Right cardiac atrium (tissue), 5 donors: ENCODE results near the gene CTBP2. TPM values are rescaled to one million over a fixed set of nuclear protein-coding genes. Genes with fewer than 3 reads are reported as not detected.
"Not testable (repeated sequence)": the region's sequence is repeated elsewhere in the genome, so short reads cannot be mapped to it uniquely, and the experiment has no call there.

Source experiments
- ATAC-seq, 2 donors: fragments of 200-7000 bp; cut with Tn5 transposase; one replicate each; pipeline versions ENCODE4 v1.8.0 to v1.9.1; 2020; ENCODE audit warnings: moderate library complexity in 2 of 2, mild to moderate bottlenecking in 1 of 2
- DNase-seq, 3 donors: peaks; one replicate each; pipeline ENCODE4 v3.0.0-alpha.2; 2020
- H3K27ac ChIP-seq: one replicate; pipeline ENCODE4 v1.5.1; 2013; ENCODE audit warnings: mild to moderate bottlenecking, low read length, control low read depth, moderate library complexity
- H3K27me3 ChIP-seq: one replicate; pipeline ENCODE4 v1.6.1; 2013; ENCODE audit not compliant: control insufficient read depth, insufficient read depth
- H3K4me1 ChIP-seq: one replicate; pipeline ENCODE4 v1.6.1; 2013; ENCODE audit warnings: low read length; ENCODE audit not compliant: control insufficient read depth, insufficient read depth
- H3K4me3 ChIP-seq: one replicate; pipeline ENCODE4 v1.5.1; 2013; ENCODE audit warnings: low read length, control low read depth
- H3K9me3 ChIP-seq: one replicate; pipeline ENCODE4 v1.6.1; 2013; ENCODE audit warnings: low read length; ENCODE audit not compliant: control insufficient read depth
- WGBS: extraction: QIAGEN DNeasy Blood & Tissue Kit; methylation state at CpG from one replicate; pipeline ENCODE4 v1.1.7; 2013; 5-methylcytosine and 5-hydroxymethylcytosine counted together
- intact Hi-C, 4 donors: fragments of 100-400 bp; cut with DNase I; formaldehyde crosslinking; loops; one replicate each; pipeline versions ENCODE4 v1.11.0 to v1.14.0; 2022 to 2023
- polyA plus RNA-seq: library from polyadenylated mRNA; stranded (reverse); fragments of 200-250 nt; gene quantifications from one replicate; pipeline ENCODE4 v1.2.3, GENCODE V29; 2013
- total RNA-seq, 4 donors: library from RNA; stranded (reverse); fragmentation: NEBNext Ultra II Directional; extraction: Animal tissue kit (Norgen Biotek cat#: 25700); gene quantifications; one replicate each; pipeline ENCODE4 v1.2.1, GENCODE V29; 2021
- donor health status: healthy with polysubstance abuse.
- donor health status: DM: no; HTN: yes; CAD: no.
- donor health status: DM: no; HTN: no; CAD: no.
- donor health status: DM: no; HTN: yes; CAD: no; lungs with severe emphysema.
- donor health status: DM: yes; HTN: yes; CAD: no.

Gene CTBP2
- total and polyA plus RNA-seq, 5 donors = 16.6 to 38.7 (median 37.6) TPM

DNA sequence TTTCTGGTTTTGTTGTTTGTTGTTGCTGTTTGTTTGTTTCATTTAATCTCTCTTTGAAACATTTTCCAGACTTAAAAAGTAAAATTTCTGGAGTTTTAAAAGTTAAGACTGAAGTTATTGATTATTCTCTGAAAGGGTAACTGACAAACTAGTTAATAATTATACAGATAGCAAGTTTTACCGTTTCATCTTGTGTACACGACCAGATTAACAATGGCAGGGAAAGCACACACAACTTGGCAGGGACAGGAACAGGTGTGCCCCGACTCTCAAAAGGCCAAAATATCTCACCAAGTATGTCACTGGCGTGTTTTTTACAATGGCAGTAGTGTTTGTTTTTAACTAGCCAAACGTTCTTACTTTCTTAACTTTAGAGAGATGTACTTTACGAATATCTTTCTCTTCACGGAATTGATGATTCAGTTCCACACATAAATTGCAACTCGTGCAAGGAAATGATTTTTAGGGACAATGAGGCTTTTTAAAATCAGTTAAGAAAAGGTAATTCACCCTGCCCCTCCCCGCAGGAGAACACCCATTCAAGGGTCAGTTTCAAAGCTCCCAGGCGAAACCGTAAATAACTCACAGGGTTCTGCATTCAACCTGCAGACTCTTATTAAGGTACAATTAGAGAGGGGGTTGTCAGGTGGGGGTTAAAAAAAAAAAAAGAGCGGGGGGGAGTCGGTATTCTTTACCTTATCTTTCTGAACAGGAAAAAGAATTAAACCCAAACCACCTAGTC, 3.5 kb downstream of the CTBP2 start:
- no peaks in the 10 kb centered on the region for H3K9me3 ChIP-seq
- 46% methylated on average over 13 of the region's 13 CpGs for WGBS
- peaks cover 18% of the 10 kb centered on the region for H3K4me1 ChIP-seq
- intact Hi-C loops = loop anchor here in 3 of 4 donors (5.0 to 10.0 kb wide), 4 partner anchors 72 to 105 kb away; no protein-coding TSS in a partner anchor
- no peak overlapping the region for H3K27ac ChIP-seq
- no peak overlapping the region for H3K4me3 ChIP-seq
- ATAC-seq = no peak
- no peaks in the 10 kb centered on the region for H3K27me3 ChIP-seq
- no peak for DNase-seq

DNA sequence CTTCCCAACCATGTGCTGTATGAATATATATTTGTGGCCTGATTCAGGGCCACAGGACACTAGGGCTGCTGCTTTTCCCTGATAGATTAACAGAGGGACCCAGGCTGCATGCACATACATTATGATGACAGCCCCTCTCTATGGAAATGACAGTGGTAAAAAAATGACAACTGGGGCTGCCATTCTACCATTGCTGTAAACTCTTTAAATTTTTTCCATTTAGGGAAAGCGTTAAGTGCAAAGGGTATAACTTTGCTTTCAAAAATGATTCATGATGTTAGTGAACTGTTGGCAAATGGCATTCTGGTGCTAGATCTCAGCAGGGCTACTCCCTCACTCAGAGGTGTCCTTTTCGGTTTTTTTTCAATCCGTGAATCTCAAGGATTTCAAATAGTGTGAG, 4.2 kb downstream of the CTBP2 start:
- Histone ChIP-seq H3K27me3 (no peaks in the 10 kb centered on the region), H3K4me1 (peaks cover 18% of the 10 kb centered on the region), H3K27ac (no peak overlapping the region), H3K4me3 (no peak overlapping the region), H3K9me3 (no peaks in the 10 kb centered on the region)
- 71% methylated on average over 3 of the region's 3 CpGs for WGBS
- DNase-seq (no peak), ATAC-seq (no peak)
- intact Hi-C loops = loop anchor here in 3 of 4 donors (5.0 to 10.0 kb wide), 4 partner anchors 71 to 104 kb away; no protein-coding TSS in a partner anchor

DNA sequence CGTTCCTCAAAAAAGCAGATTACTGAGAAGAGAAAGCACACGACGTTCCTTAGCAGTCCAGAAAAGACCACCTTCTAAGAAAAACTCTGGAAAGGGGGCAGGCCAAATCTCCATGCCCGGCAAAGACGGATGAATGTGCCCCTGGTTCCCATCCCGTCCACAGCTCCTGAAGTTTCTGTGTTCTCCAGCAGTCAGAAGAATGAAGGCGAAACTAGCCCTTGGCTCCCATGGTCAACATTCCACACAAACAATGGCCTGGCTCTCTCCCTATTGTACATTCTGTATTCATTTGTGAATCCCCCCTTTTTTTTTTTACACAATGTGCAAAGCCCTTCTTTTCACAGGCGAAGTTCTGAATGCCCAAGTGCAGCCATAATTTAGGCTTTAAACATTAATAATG, 5.3 kb downstream of the CTBP2 start:
- peak in 1 of 3 donors; percentile 9 for DNase-seq
- Histone ChIP-seq H3K4me1 (peaks cover 18% of the 10 kb centered on the region), H3K27ac (peak overlapping the region; percentile 76), H3K27me3 (no peaks in the 10 kb centered on the region), H3K4me3 (no peak overlapping the region), H3K9me3 (no peaks in the 10 kb centered on the region)
- intact Hi-C loops = loop anchor here in 3 of 4 donors (5.0 to 10.0 kb wide), 4 partner anchors 70 to 103 kb away; no protein-coding TSS in a partner anchor
- ATAC-seq = no peak
- 27% methylated on average over 8 of the region's 8 CpGs for whole genome bisulfite sequencing

DNA sequence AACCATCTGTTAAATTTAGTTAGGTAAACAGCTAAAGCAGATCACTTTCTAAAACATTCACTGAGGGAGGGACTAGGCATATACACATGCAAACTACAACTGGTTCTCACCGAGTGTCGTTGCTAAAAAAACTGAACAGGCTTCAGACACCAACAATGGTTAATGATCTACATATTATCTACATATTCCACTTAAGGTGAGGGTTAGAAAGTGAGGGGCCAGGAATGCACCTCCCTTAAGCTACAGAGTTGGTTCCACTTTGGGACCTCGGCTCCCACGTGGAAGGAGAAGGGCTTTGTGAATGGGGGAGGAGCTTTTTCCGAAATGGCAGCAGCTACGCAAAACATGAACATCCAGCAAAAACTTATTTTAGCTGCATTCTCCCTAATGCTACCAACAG, 5.8 kb downstream of the CTBP2 start:
- intact Hi-C loops = loop anchor here in 2 of 4 donors (10.0 kb wide), 2 partner anchors 70 to 90 kb away; no protein-coding TSS in a partner anchor
- peak in 2 of 3 donors; percentile 6 to 18 for DNase-seq
- Histone ChIP-seq H3K9me3 (no peaks in the 10 kb centered on the region), H3K27me3 (no peaks in the 10 kb centered on the region), H3K4me1 (peaks cover 18% of the 10 kb centered on the region), H3K4me3 (no peak overlapping the region), H3K27ac (no peak overlapping the region)
- no peak for ATAC-seq
- WGBS = 25% methylated on average over 6 of the region's 6 CpGs

DNA sequence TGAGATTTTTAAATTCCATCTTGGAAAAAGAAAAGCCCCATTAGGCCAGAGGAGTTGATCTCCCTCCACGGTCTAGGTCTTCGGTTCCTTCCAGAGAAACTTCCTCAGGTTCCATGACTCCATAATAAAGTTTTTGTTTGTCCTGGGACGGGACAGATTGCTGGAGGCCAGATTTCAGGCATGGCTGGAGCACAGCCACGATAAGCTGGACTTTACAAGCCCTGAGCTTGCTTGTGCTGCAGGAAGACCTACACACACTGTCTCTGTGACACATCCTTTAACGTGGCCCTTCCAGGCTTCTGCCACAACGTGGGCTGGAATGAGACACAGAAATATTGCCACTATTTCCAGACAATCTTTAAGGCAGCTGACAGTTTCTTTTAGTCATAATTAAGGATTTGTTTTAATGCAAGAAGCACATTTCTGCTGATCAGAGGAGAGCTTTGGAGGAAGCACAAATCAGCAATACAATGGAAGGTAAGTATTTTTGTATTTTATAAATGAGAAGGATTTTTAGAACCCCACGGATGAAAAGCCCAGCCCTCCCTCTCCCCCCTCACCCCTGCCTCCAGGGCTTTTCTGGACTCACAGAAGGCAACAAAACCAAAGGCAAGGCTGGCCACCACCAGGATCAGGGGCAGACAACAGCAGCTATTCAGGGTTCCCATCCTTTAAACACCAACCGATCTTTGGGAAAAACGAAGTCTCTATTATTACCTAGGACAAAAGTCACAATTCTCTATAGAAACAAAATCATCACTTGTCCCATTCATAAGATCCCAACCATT, 6.5 kb downstream of the CTBP2 start:
- intact Hi-C loops = loop anchor here in 2 of 4 donors (10.0 kb wide), 2 partner anchors 69 to 89 kb away; no protein-coding TSS in a partner anchor
- H3K27ac ChIP-seq = peak overlapping the region; percentile 65
- DNase-seq = peak in 2 of 3 donors; percentile 71 to 78
- H3K9me3 ChIP-seq = no peaks in the 10 kb centered on the region
- WGBS = 26% methylated on average over 9 of the region's 9 CpGs
- peaks cover 24% of the 10 kb centered on the region for H3K4me1 ChIP-seq
- no peaks in the 10 kb centered on the region for H3K27me3 ChIP-seq
- peak; percentile 46 to 47 for ATAC-seq
- no peak overlapping the region for H3K4me3 ChIP-seq

DNA sequence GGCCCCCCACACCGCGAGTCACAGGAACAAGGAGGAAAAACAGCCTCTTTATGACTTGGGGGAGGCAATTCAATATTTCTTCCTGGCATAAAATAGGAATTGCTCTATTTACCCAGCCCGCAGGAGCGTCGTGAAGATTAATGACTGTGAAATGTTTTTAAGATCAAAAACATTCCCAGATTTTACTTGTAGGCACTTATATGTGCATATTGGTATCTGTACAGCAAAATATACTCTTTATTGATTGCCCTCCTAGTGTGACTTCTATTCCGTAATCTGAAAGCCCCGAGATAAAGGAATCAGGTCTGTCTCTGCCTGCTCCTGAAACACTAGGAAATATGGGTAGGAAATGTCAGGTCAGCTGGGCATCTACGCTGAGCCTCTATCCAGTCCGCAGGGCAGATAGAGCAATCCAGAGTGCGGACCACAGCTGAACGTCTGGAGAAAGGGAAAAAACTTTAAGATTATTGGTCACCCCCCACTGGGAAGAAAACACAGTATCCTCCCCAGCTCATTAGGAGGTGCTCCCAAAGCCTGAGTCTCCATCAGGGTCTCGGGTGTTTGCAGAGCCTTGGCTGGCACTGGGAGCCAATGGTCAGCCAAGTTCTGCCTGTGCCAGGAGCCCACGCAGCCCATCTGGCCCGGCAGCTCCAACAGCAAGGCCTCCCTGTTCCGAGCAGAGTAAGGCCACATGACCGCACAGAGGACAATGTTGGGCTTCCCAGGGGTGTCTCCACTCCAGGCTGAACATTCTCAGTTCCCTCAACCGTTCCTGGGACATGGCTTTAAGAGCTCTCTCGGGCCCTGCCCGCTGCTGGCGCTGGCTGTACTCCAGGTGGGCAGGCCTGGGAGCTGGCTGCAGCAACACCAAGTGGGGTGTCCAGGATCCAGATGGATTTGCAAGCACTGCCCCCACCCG, 7.7 kb downstream of the CTBP2 start:
- ATAC-seq (peak; percentile 68 to 83), DNase-seq (peak; percentile 53 to 88 (median 85))
- Histone ChIP-seq H3K4me3 (no peak overlapping the region), H3K27ac (peak overlapping the region; percentile 75), H3K27me3 (no peaks in the 10 kb centered on the region), H3K4me1 (peaks cover 33% of the 10 kb centered on the region), H3K9me3 (no peaks in the 10 kb centered on the region)
- intact Hi-C loops = loop anchor here in 2 of 4 donors (10.0 kb wide), 2 partner anchors 68 to 88 kb away; no protein-coding TSS in a partner anchor
- WGBS = 48% methylated on average over 21 of the region's 21 CpGs

DNA sequence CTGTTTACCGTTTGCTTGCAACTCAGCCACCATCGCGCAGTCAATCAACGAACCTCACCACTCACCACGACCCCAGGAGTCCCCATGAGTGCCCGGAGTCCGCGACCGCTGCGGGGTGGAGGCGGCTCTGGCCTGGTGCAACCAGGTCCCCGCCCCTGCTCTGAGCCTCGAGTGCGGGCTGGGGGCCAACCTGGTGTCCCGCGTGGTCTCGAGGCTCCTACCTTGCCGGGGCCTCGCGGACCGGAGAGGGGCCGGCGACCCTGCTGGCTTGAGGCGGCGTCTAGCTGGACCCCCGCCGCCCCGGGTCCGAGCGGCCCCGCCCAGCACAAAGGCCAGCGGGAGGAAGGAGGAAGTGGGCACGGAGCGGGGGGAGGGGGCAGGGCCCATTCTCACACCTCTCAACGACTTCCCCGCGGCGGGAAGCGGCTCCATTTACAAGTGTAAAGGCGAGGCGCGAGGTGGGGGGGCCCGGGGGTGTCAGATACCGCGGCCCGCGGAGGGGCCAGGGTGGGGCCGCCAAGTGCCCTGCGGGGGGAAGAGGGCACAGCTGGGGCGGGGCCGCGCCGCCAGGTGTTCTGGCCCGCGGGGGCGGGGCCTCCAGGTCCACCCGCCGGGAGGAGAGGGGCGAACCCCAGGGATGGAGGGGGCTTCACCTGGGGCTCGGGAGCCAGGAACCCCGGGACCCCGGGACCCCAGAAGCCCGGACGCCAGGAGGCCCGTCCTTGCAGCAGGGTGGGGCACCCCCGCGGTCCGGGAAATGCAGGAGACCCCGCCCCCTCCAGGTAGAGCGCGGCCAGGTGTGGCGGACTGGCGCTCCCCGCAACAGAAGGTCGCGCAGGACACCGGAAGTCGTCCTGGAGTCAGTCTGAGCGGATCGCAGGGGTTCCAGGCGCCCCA, 8.6 kb downstream of the CTBP2 start:
- Histone ChIP-seq H3K27me3 (no peaks in the 10 kb centered on the region), H3K4me1 (peaks cover 40% of the 10 kb centered on the region), H3K9me3 (no peaks in the 10 kb centered on the region), H3K27ac (no peak overlapping the region), H3K4me3 (no peak overlapping the region)
- ATAC-seq = peak in 1 of 2 donors; percentile 2
- DNase-seq = peak in 2 of 3 donors; percentile 73 to 78
- WGBS = 45% methylated on average over 80 of the region's 81 CpGs
- intact Hi-C loops = loop anchor here in 2 of 4 donors (10.0 kb wide), 2 partner anchors 67 to 87 kb away; no protein-coding TSS in a partner anchor

DNA sequence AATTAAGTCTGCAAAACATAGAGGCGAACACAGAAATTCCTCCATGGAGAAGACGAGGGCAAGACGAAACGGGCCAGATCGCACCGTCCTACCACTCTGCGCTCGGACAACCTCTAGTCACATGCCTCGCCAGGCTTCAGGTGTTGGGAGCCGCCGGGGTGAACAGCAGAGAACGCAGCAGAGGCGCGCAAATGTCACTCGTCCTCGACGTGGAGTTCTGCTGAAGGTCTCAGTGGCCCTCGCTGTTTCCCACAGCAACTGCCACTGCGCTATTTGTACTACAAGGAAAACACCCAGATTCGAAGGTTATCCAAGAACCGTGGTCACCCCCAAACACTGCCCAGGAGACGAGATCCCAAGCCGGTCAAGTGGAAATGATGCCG, 9.2 kb downstream of the CTBP2 start:
- DNase-seq = peak in 1 of 3 donors; percentile 28
- intact Hi-C loops = loop anchor here in 2 of 4 donors (10.0 kb wide), 2 partner anchors 66 to 86 kb away; no protein-coding TSS in a partner anchor
- Histone ChIP-seq H3K27me3 (no peaks in the 10 kb centered on the region), H3K9me3 (no peaks in the 10 kb centered on the region), H3K4me3 (no peak overlapping the region), H3K27ac (no peak overlapping the region), H3K4me1 (peaks cover 40% of the 10 kb centered on the region)
- WGBS = 93% methylated on average over 24 of the region's 24 CpGs
- no peak for ATAC-seq

DNA sequence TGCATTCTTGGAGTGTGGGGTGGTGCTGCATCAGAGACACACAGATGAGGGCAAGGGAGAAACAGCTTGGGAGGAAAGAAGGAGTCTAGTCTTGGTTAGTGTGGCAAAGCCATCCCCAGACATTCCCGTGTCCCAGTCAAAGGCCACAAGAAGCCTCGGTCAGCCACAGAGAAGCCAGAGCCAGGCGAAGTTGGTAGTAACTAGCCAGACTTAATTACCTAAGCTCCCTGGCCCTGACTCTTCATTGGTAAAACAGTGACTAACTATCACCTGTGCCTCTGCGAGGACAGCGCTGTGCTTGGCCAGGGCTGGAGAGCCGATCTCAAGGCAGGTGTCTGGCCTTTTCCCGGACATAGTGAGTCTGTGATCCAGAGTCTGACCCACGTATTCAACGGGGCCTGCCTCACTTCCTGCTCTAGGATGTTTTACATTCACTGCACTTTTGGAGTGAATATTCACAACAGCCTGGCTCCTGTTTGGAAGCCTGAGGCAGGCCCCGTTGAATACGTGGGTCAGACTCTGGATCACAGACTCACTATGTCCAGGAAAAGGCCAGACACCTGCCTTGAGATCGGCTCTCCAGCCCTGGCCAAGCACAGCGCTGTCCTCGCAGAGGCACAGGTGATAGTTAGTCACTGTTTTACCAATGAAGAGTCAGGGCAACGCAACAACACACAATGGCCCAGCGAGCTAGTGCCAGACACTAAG, 9.8 kb downstream of the CTBP2 start:
- ATAC-seq, H3K4me3 ChIP-seq, H3K27ac ChIP-seq, H3K27me3 ChIP-seq, H3K9me3 ChIP-seq: not testable (repeated sequence)
- DNase-seq = peak in 1 of 3 donors; percentile 10
- H3K4me1 ChIP-seq = peaks cover 35% of the 10 kb centered on the region
- intact Hi-C loops = loop anchor here in 2 of 4 donors (10.0 kb wide), 2 partner anchors 66 to 86 kb away; no protein-coding TSS in a partner anchor
- WGBS = 84% methylated on average over 16 of the region's 16 CpGs
